GM19035 (cell line): Measurements from ENCODE around the gene LRBA.
"Not testable (repeated sequence)": the region's sequence is repeated elsewhere in the genome, so short reads cannot be mapped to it uniquely, and the experiment has no call there.

Source experiments
- ATAC-seq: cut with Tn5 transposase; IDR thresholded peaks from one replicate; pipeline ENCODE4 v1.9.1; 2021; ENCODE audit not compliant: unreplicated experiment

Gene LRBA

DNA sequence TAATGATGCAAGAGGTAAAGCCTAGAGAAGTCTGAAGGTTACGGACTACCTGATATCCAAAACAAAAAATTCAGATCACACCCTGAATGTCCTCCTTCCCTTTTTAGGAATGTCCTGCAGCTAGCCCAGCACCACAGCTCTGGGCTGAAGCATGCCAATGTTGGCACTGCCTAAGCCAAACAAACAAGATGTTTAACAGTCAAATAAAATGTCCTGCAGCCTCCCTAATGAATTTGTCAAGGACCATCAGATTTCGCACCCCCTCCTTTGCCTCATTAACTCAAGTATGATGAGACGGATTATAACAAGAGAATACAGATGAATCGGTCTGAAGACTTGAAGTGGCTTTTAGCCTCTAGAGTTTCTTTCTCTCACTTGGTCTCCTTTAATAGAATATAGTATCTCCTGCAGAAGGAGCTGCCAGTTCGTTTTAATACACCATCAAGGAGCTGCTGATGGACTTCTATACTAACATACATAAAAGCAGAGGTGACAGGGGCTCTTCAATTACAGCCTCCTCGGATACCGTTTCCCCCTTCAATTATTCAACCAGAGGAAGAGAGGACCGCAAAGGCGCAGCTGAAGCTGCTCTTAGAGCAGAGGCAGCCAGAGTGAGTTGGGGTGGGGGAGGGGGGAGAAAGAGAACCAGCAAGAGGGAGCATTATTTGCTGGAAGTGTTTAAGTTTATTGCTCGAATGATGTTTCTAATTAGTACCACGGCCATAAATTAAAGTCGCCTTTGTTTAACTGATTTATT is 436.2 kb downstream of the LRBA start:
- no peak for ATAC-seq

GRCh38 chr4:150577796-150578195 is 437.3 kb downstream of the LRBA start:
- no peak for ATAC-seq

DNA sequence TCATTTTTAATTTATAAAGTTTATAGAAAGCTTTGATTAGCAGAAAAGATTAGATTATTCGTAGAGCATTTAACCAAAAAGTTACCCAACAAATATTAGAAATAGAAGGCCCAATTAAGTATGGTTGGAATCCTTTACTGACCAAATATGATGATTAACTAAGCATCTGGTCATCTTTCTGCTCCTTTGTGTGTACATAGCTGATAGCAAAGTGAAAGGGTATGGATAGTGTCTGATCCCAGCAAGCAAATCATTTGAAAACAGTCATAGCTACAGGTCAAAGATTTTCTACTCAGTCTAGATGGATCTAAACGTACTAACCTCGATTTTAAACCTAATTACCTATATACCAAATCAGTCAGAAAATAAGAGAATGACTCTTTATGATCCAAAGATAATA is 440.4 kb downstream of the LRBA start:
- ATAC-seq = no peak

GRCh38 chr4:150573534-150573933 is 441.6 kb downstream of the LRBA start:
- ATAC-seq = no peak

GRCh38 chr4:150572704-150573504 is 442.2 kb downstream of the LRBA start:
- peak; percentile 52 for ATAC-seq

GRCh38 chr4:150570862-150571261 is 444.2 kb downstream of the LRBA start:
- ATAC-seq = no peak

GRCh38 chr4:150569998-150570535 is 445.0 kb downstream of the LRBA start:
- no peak for ATAC-seq

- no peak for ATAC-seq
These were observed 445.6 kb downstream of the LRBA start for GRCh38 chr4:150569384-150569987.

GRCh38 chr4:150567070-150567469 is 448.0 kb downstream of the LRBA start:
- no peak for ATAC-seq

DNA sequence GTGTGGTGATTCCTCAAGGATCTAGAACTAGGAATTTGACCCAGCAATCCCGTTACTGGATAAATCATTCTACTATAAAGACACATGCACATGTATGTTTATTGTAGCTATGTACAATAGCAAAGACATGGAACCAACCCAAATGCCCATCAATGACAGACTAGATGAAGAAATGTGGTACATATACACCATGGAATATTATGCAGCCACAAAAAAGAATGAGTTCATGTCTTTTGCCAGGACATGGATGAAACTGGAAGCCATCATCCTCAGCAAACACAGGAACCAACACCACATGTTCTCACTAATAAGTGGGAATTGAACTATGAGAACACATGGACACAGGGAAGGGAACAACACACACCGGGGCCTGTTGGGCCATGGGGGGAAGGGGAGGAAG is 450.1 kb downstream of the LRBA start:
- ATAC-seq = not testable (repeated sequence)

DNA sequence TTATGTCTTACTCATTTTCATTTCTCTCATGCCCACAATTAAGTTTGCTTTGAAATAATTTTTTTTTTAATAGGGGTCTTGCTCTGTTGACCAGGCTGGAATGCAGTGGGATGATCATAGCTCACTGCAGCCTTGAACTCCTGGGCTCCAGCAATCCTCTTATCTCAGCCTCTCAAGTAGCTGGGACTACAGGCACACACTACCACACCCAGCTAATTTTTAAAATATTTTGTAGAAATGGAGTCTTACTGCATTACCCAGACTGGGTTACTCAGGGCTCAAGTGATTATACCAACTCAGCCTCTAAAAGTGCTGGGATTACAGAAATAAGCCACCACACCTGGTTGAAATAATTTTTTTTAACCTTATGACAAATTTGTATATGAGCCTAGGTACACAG is 452.3 kb downstream of the LRBA start:
- no peak for ATAC-seq

- no peak for ATAC-seq
These were observed 452.8 kb downstream of the LRBA start for GRCh38 chr4:150562250-150562649.

GRCh38 chr4:150561143-150561737 is 453.8 kb downstream of the LRBA start:
- no peak for ATAC-seq

DNA sequence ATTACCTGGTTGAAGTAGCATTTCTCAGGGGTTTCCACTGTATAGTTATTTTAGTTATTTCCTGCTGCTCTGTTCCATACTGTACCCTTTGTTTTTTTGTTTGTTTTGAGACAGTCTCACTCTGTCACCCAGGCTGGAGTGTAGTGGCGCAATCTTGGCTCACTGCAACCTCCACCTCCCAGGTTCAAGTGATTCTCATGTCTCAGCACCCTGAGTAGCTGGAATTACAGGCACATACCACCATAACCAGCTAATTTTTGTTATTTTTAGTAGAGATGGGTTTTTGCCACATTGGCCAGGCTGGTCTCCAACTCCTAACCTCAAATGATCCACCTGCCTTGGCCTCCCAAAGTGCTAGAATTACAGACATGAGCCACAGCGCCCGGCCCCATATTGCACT is 457.3 kb downstream of the LRBA start:
- ATAC-seq = not testable (repeated sequence)

DNA sequence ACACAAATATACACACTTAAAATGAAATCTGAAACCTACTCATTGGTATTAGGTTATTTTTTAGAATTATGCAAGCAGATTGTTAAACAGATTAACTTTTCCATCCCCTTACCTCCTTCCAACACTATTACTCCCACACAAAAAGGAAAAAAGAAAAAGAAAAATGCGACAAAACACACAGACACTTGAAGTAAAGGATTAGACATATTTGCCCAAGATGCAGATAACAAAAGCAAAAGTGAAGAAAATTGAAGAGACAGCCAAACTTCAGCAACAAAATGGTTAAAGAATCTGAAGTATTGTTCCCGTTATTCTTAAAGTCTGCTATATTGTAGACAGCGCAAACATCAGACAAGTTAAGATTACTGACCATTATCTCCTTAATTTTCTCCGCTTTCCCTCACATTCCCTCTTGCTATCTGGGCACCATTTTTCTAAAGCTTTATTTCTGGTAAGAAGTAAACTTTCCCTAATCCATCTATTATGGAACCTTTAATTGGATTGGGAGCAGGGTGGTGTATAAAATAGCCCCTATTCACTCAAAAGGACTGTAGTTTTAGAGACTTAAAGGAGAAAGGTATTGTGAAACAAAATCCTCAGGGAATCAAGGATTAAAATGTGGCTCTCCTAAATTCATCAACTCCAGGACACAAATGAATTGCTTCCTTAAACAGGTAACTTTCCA is 467.8 kb downstream of the LRBA start:
- no peak for ATAC-seq

GRCh38 chr4:150546286-150546685 is 468.8 kb downstream of the LRBA start:
- no peak for ATAC-seq

DNA sequence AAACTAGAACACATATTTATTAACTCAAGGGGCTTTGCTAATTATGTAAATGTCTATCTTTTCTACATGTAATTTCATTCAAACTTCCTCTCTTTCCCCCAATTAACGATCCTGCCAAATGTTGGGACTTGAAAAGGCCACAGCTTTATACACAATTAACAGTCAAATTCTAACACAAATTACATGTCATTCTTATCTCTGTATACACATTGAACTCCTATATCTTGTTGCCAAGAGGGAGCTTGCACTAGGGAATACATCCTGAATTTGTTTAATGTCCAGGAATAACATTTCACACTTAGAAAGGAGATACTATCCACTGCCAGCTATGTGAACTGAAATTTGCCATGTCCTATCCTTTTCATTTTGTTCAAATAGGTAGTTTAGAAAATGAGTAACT is 472.0 kb downstream of the LRBA start:
- no peak for ATAC-seq

DNA sequence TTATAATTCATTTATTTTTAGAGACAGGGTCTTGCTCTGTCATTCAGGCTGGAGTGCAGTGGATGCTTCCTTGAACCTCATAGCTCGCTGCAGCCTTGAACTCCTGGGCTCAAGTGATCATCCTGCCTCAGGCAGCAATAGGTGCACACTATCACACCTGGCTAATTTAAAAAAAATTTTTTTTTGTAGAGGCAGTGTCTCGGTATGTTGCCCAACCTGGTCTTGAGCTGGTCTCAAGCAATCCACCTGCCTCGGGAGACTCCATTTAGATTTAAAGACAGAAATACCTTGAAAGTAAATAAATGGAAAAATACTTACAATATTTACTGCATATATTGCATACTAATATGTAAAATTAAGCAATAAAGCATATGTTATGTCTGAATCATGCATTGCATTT is 473.4 kb downstream of the LRBA start:
- no peak for ATAC-seq

DNA sequence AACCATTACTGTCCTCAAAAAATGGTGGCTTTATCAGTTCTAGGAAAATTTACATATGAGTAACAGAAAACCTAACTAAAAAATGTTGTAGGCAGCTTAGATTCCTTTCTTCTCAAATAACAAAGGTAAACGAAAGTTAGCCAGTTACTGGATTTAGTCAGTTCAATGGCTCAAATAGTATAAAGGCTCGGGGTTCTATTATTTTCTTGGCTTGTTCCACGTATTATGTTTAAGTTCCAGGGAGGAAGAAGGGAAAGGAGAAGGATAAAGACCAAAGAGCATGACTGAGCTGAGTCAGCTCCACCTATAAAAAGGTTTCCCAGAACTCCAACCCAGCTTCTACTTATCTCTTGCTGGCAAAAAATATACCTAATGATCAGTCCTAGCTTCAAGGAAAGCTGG is 474.1 kb downstream of the LRBA start:
- ATAC-seq = no peak

DNA sequence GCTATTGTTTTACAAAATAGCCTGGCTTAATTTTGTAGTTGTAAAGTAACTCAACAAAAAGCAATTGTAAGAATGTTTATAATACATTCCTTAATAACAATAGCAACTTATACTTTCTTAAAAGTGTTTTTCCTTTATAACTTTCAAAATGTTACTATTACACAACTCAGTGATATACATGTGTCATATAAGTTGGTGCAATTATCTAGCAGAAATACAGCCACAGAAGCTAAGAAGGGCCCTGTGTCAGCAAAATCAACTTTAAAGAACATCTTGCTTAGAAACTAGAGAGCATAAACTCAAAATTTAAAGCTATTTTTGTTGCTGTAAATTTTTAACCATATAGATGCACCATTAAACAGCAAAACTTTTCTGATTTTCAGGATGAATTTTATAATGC is 474.5 kb downstream of the LRBA start:
- ATAC-seq = no peak

GRCh38 chr4:150537911-150538310 is 477.2 kb downstream of the LRBA start:
- not testable (repeated sequence) for ATAC-seq
